H9 (cell line): ENCODE results near the gene SOS1. TPM values are rescaled to one million over a fixed set of nuclear protein-coding genes. Genes with fewer than 3 reads are reported as not detected.
A peak's percentile ranks its signal among the peaks of the same experiment; 100 is the strongest.
"Not testable (repeated sequence)": the region's sequence is repeated elsewhere in the genome, so short reads cannot be mapped to it uniquely, and the experiment has no call there.

ENCODE experiments used
- DNase-seq: peaks from one replicate; pipeline ENCODE4 v3.0.0-alpha.2; 2017
- H2AFZ ChIP-seq: one replicate; pipeline ENCODE4 v1.6.1; 2013; ENCODE audit warnings: mild to moderate bottlenecking, low read length, control low read depth, moderate library complexity
- H2AK5ac ChIP-seq: 2 replicates; pipeline ENCODE4 v1.6.1; 2013; ENCODE audit warnings: low read length, control low read depth, mixed read lengths; ENCODE audit not compliant: insufficient read length
- H2BK120ac ChIP-seq: one replicate; pipeline ENCODE4 v1.6.1; 2013; ENCODE audit warnings: low read depth, mild to moderate bottlenecking, low read length, control low read depth, inconsistent platforms; ENCODE audit not compliant: poor library complexity, severe bottlenecking
- H2BK12ac ChIP-seq: 2 replicates; pipeline ENCODE4 v1.6.1; 2013; ENCODE audit warnings: low read length, control low read depth, mixed read lengths, low read depth; ENCODE audit not compliant: insufficient read length
- H2BK15ac ChIP-seq: 2 replicates; pipeline ENCODE4 v1.6.1; 2013; ENCODE audit warnings: low read depth, low read length, control low read depth
- H2BK20ac ChIP-seq: one replicate; pipeline ENCODE4 v1.6.1; 2013; ENCODE audit warnings: low read depth, mild to moderate bottlenecking, low read length, control low read depth, inconsistent platforms; ENCODE audit not compliant: poor library complexity, severe bottlenecking
- H2BK5ac ChIP-seq: 2 replicates; pipeline ENCODE4 v1.6.1; 2013; ENCODE audit warnings: low read length, control low read depth, mixed read lengths; ENCODE audit not compliant: insufficient read length
- H3K14ac ChIP-seq: 2 replicates; pipeline ENCODE4 v1.6.1; 2013; ENCODE audit warnings: low read length, control low read depth; ENCODE audit not compliant: insufficient read depth
- H3K18ac ChIP-seq: 2 replicates; pipeline ENCODE4 v1.6.1; 2013; ENCODE audit warnings: low read depth, mild to moderate bottlenecking, mixed read lengths, low read length, control low read depth; ENCODE audit not compliant: insufficient read length
- H3K23ac ChIP-seq: 2 replicates; pipeline ENCODE4 v1.6.1; 2013; ENCODE audit warnings: low read length, control low read depth, mixed read lengths, low read depth; ENCODE audit not compliant: insufficient read length
- H3K23me2 ChIP-seq: 2 replicates; pipeline ENCODE4 v1.6.1; 2013; ENCODE audit warnings: low read depth, mild to moderate bottlenecking, mixed read lengths, low read length, control low read depth; ENCODE audit not compliant: insufficient read length, poor library complexity, severe bottlenecking
- H3K27ac ChIP-seq: 2 replicates; pipeline ENCODE4 v1.5.1; 2013; ENCODE audit warnings: low read length, control low read depth, mixed read lengths, low read depth; ENCODE audit not compliant: insufficient read length
- H3K27me3 ChIP-seq: 2 replicates; pipeline ENCODE4 v1.6.1; 2013; ENCODE audit warnings: low read length, control low read depth, inconsistent platforms; ENCODE audit not compliant: insufficient read depth
- H3K4ac ChIP-seq: 2 replicates; pipeline ENCODE4 v1.6.1; 2013; ENCODE audit warnings: low read depth, mild to moderate bottlenecking, control low read depth, inconsistent platforms, low read length, moderate library complexity
- H3K4me1 ChIP-seq: 2 replicates; pipeline ENCODE4 v1.6.1; 2013; ENCODE audit warnings: low read length, control low read depth, inconsistent platforms; ENCODE audit not compliant: insufficient read depth
- H3K4me2 ChIP-seq: 2 replicates; pipeline ENCODE4 v1.6.1; 2013; ENCODE audit warnings: low read length, control low read depth, mixed read lengths; ENCODE audit not compliant: insufficient read length, insufficient read depth
- H3K56ac ChIP-seq: 2 replicates; pipeline ENCODE4 v1.6.1; 2013; ENCODE audit warnings: low read depth, mild to moderate bottlenecking, mixed read lengths, low read length, control low read depth; ENCODE audit not compliant: insufficient read length
- H3K79me1 ChIP-seq: 2 replicates; pipeline ENCODE4 v1.6.1; 2013; ENCODE audit warnings: low read depth, mild to moderate bottlenecking, moderate library complexity, low read length, control low read depth, inconsistent platforms; ENCODE audit not compliant: insufficient read depth, poor library complexity, severe bottlenecking
- H3K79me2 ChIP-seq: 2 replicates; pipeline ENCODE4 v1.6.1; 2013; ENCODE audit warnings: low read length, control low read depth, inconsistent platforms; ENCODE audit not compliant: insufficient read depth
- H3K9ac ChIP-seq: 2 replicates; pipeline ENCODE4 v1.6.1; 2013; ENCODE audit warnings: low read length, control low read depth, mixed read lengths; ENCODE audit not compliant: insufficient read length; ENCODE audit errors: extremely low read depth
- H3K9me3 ChIP-seq: one replicate; pipeline ENCODE4 v1.6.1; 2013; ENCODE audit warnings: low read depth, low read length, inconsistent platforms; ENCODE audit not compliant: control insufficient read depth
- H3T11ph ChIP-seq: one replicate; pipeline ENCODE4 v1.6.1; 2013; ENCODE audit warnings: mild to moderate bottlenecking, low read length, control low read depth, inconsistent platforms
- H4K20me1 ChIP-seq: one replicate; pipeline ENCODE4 v1.6.1; 2013; ENCODE audit not compliant: control insufficient read depth, insufficient read length, insufficient read depth
- H4K5ac ChIP-seq: 2 replicates; pipeline ENCODE4 v1.6.1; 2013; ENCODE audit warnings: low read depth, mild to moderate bottlenecking, mixed read lengths, low read length, control low read depth; ENCODE audit not compliant: insufficient read length
- H4K8ac ChIP-seq: replicated peaks from 2 replicates; pipeline ENCODE4 v1.6.1; 2013; ENCODE audit warnings: low read length, control low read depth, mixed read lengths, low read depth; ENCODE audit not compliant: insufficient read length
- H4K91ac ChIP-seq: 2 replicates; pipeline ENCODE4 v1.6.1; 2013; ENCODE audit warnings: low read depth, mild to moderate bottlenecking, moderate library complexity, mixed read lengths, low read length, control low read depth; ENCODE audit not compliant: insufficient read length
- H3K27ac Mint-ChIP-seq, 3 experiments: 2 replicates in 2 of 3; 3 replicates in 1 of 3; pipeline ENCODE4 v1.8.0; 2020 to 2021; ENCODE audit warnings: mixed read lengths in 3 of 3, mild to moderate bottlenecking in 1 of 3, moderate library complexity in 1 of 3
- H3K27me3 Mint-ChIP-seq: 2 replicates; pipeline ENCODE4 v1.8.0; 2021; ENCODE audit warnings: low read depth, mild to moderate bottlenecking, moderate library complexity, mixed read lengths
- H3K36me3 Mint-ChIP-seq, 3 experiments: 2 replicates in 2 of 3; 3 replicates in 1 of 3; pipeline ENCODE4 v1.8.0; 2020 to 2021; ENCODE audit warnings: low read depth in 3 of 3, mixed read lengths in 3 of 3; ENCODE audit not compliant: insufficient read depth in 1 of 3
- H3K4me1 Mint-ChIP-seq, 2 experiments: 2 replicates each; pipeline ENCODE4 v1.8.0; 2020; ENCODE audit warnings: mixed read lengths in 2 of 2
- H3K4me3 Mint-ChIP-seq, 2 experiments: 2 replicates in 1 of 2; 3 replicates in 1 of 2; pipeline ENCODE4 v1.8.0; 2020 to 2021; ENCODE audit warnings: mild to moderate bottlenecking in 2 of 2, mixed read lengths in 2 of 2, moderate library complexity in 1 of 2
- H3K9me3 Mint-ChIP-seq, 2 experiments: 2 replicates in 1 of 2; 3 replicates in 1 of 2; pipeline ENCODE4 v1.8.0; 2020; ENCODE audit warnings: mild to moderate bottlenecking in 2 of 2, mixed read lengths in 2 of 2, moderate library complexity in 1 of 2
- WGBS: extraction: QIAGEN DNeasy Blood & Tissue Kit; methylation state at CpG from one replicate; pipeline ENCODE4 v1.1.7; 2013; ENCODE audit warnings: missing lambda C conversion rate, low lambda C conversion rate, mixed read lengths; ENCODE audit not compliant: insufficient read length; ENCODE audit errors: extremely low coverage; 5-methylcytosine and 5-hydroxymethylcytosine counted together
- total RNA-seq: library from RNA; stranded (reverse); gene quantifications from 2 replicates; pipeline ENCODE4 v1.2.1, GENCODE V29; 2021
- TF ChIP-seq, protein P1 (sequence below): fragments of 200-600 bp; sonication (generic); conservative IDR thresholded peaks from 3 replicates; pipeline ENCODE4 v1.8.0; 2021; ENCODE audit warnings: antibody characterized with exemption, mild to moderate bottlenecking

Gene SOS1
- total RNA-seq, 1 experiment from 2014 or later, result 35.8 TPM

DNA sequence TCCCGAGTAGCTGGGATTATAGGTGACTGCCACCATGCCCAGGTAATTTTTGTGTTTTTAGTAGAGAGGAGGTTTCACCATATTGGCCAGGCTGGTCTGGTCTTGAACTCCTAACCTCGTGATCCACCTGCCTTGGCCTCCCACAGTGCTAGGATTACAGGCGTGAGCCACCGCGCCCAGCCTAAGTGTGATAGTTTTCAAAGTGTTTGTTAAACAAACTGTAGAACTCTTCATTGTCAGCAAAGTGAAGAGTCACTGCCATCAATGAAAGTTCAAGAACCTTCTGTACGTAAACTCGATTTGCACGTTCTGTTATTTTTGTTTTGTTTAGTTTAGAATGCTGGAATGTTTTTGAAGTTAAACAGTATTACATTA is 18.0 kb upstream of the SOS1 start:
- Histone ChIP-seq H3K4me1 (no peaks in the 10 kb centered on the region), H3K56ac (no peak overlapping the region), H3K23me2 (no peaks in the 10 kb centered on the region), H3K27me3 (no peaks in the 10 kb centered on the region), H3K18ac (no peak overlapping the region), H2BK5ac (no peak overlapping the region), H3K4ac (no peak overlapping the region), H2BK15ac (no peak overlapping the region), H3K23ac (no peak overlapping the region), H4K91ac (no peak overlapping the region), H3K79me2 (no peaks in the 10 kb centered on the region), H3K79me1 (no peaks in the 10 kb centered on the region), H2AK5ac (no peak overlapping the region), H2BK120ac (no peak overlapping the region), H3K9me3 (no peaks in the 10 kb centered on the region), H3T11ph (no peak overlapping the region), H2AFZ (no peak overlapping the region), H2BK20ac (no peak overlapping the region), H4K20me1 (no peaks in the 10 kb centered on the region), H3K9ac (no peak overlapping the region), H3K27ac (no peak overlapping the region), H4K5ac (no peak overlapping the region), H3K14ac (no peak overlapping the region), H2BK12ac (no peak overlapping the region), H4K8ac (no peak overlapping the region), H3K4me2 (no peak overlapping the region)
- no CpG with 5 or more reads among the region's 8 CpGs for WGBS
- TF ChIP-seq, protein P1, sequence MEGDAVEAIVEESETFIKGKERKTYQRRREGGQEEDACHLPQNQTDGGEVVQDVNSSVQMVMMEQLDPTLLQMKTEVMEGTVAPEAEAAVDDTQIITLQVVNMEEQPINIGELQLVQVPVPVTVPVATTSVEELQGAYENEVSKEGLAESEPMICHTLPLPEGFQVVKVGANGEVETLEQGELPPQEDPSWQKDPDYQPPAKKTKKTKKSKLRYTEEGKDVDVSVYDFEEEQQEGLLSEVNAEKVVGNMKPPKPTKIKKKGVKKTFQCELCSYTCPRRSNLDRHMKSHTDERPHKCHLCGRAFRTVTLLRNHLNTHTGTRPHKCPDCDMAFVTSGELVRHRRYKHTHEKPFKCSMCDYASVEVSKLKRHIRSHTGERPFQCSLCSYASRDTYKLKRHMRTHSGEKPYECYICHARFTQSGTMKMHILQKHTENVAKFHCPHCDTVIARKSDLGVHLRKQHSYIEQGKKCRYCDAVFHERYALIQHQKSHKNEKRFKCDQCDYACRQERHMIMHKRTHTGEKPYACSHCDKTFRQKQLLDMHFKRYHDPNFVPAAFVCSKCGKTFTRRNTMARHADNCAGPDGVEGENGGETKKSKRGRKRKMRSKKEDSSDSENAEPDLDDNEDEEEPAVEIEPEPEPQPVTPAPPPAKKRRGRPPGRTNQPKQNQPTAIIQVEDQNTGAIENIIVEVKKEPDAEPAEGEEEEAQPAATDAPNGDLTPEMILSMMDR, result no peak
- Mint-ChIP-seq H3K9me3 (no peaks in the 10 kb centered on the region), H3K4me1 (peaks cover 20 to 23% of the 10 kb centered on the region in 2 experiments), H3K4me3 (no peak overlapping the region), H3K36me3 (no peaks in the 10 kb centered on the region), H3K27me3 (no peaks in the 10 kb centered on the region; the same call in 1 of the 2 replicates), H3K27ac (peak overlapping the region in 1 of 3 experiments; percentile 23; a peak in 1 of 7 replicates)
- DNase-seq, result no peak

- not testable (repeated sequence) for H3K4me2 ChIP-seq, H3K79me2 ChIP-seq, H3K56ac ChIP-seq, H3K27ac ChIP-seq, H3K4ac ChIP-seq, H2BK120ac ChIP-seq, H3K23ac ChIP-seq, H4K91ac ChIP-seq, H3K36me3 Mint-ChIP-seq, H3K9ac ChIP-seq, H4K8ac ChIP-seq, H3K9me3 Mint-ChIP-seq, H3K79me1 ChIP-seq, H3K27me3 ChIP-seq, H2BK15ac ChIP-seq, H3K9me3 ChIP-seq, H3K23me2 ChIP-seq, H3T11ph ChIP-seq, H3K4me1 ChIP-seq, H4K20me1 ChIP-seq, H2BK12ac ChIP-seq, H3K18ac ChIP-seq, H3K27ac Mint-ChIP-seq, DNase-seq, H2AFZ ChIP-seq, H3K14ac ChIP-seq, H2AK5ac ChIP-seq, H4K5ac ChIP-seq, H3K27me3 Mint-ChIP-seq, H3K4me3 Mint-ChIP-seq, H2BK20ac ChIP-seq, H2BK5ac ChIP-seq
- H3K4me1 Mint-ChIP-seq, result peaks cover 20 to 23% of the 10 kb centered on the region in 2 experiments
- no CpG with 5 or more reads among the region's 18 CpGs for WGBS
Observed at GRCh38 chr2:39138187-39138836, 17.5 kb upstream of the SOS1 start.
